ENCODE results near the gene SLA2.

DNA sequence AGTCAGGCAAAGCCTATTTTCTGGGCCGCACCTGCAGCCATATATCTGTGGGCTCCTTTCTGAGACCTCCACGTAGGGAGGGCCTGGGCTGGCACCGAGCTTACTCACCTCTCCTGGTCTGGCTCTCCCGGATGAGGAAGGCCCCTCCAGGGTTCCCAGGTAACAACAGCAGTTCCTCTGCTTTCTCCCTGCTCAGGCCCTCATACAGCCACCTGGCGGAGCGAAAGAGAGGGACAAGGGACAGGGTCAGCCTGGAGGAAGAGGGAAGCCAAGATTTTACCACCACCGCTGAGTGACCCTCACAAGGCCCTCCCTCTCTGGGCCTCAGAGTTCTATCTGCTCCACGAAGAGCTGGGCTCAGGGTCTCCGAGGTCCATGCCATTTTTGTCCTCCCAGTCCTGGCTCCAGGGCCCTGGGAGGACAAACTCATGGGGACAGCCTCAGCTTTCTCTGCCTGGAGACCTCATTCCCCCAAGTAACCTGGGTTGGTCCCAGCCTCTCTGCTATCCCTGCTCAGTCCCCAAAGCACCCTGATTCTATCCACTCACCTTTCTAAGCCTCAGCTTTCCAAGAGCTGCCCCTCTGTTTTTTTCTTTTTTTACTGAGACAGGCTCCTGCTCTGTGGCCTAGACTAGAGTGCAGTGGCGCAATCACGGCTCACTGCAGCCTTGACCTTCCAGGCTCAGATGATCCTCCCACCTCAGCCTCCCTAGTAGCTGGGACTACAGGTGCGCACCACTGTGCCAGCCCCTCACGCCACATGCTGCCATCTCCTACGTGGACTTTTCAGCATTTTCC is 13.3 kb downstream of the SLA2 start:
- TF ChIP-seq, protein P1, sequence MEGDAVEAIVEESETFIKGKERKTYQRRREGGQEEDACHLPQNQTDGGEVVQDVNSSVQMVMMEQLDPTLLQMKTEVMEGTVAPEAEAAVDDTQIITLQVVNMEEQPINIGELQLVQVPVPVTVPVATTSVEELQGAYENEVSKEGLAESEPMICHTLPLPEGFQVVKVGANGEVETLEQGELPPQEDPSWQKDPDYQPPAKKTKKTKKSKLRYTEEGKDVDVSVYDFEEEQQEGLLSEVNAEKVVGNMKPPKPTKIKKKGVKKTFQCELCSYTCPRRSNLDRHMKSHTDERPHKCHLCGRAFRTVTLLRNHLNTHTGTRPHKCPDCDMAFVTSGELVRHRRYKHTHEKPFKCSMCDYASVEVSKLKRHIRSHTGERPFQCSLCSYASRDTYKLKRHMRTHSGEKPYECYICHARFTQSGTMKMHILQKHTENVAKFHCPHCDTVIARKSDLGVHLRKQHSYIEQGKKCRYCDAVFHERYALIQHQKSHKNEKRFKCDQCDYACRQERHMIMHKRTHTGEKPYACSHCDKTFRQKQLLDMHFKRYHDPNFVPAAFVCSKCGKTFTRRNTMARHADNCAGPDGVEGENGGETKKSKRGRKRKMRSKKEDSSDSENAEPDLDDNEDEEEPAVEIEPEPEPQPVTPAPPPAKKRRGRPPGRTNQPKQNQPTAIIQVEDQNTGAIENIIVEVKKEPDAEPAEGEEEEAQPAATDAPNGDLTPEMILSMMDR (conservative IDR thresholded peaks at IDR 0.05 in 1 of 2, IDR thresholded peaks at IDR 0.05 in 1 of 2; ENCODE audit: extremely low read depth in 1 of 2, insufficient read depth in 1 of 2, low read depth in 1 of 2, low read length in 2 of 2), result no peak
- no peak for TF ChIP-seq EZH2 (IDR thresholded peaks at IDR 0.05; ENCODE audit: borderline replicate concordance, low read length)

Data from mammary epithelial cell (primary cell).